HEK293T (cell line): Measurements from ENCODE around the gene SUGT1.
"Not testable (repeated sequence)": the region's sequence is repeated elsewhere in the genome, so short reads cannot be mapped to it uniquely, and the experiment has no call there.

Source experiments
- CTCF ChIA-PET: fragments of 350-600 bp; formaldehyde crosslinking; extraction: SDS; loops from one replicate; lab custom pipeline; 2021; ENCODE audit warnings: antibody characterized with exemption, inconsistent platforms; lab: Yijun Ruan, JAX
- POLR2A ChIA-PET: fragments of 350-600 bp; formaldehyde crosslinking; extraction: SDS; loops from one replicate; lab custom pipeline; 2020; ENCODE audit warnings: antibody characterized with exemption, inconsistent platforms; lab: Yijun Ruan, JAX
- DNase-seq: peaks from one replicate; pipeline ENCODE4 v3.0.0; 2012; ENCODE audit warnings: mixed read lengths; ENCODE audit errors: extremely low spot score
- ARNT ChIP-seq: fragments of 450-650 bp; IDR thresholded peaks from 2 replicates; pipeline ENCODE4 v1.6.1; 2017; ENCODE audit warnings: mild to moderate bottlenecking
- BHLHE40 ChIP-seq: fragments of 450-650 bp; IDR thresholded peaks from 2 replicates; pipeline ENCODE4 v1.6.1; 2016; ENCODE audit warnings: mild to moderate bottlenecking, moderate library complexity, borderline replicate concordance
- CTBP1 ChIP-seq: fragments of 450-650 bp; IDR thresholded peaks from 2 replicates; pipeline ENCODE4 v1.6.1; 2016; ENCODE audit warnings: borderline replicate concordance
- ELF4 ChIP-seq: fragments of 450-650 bp; IDR thresholded peaks from 2 replicates; pipeline ENCODE4 v1.6.1; 2017; ENCODE audit warnings: antibody characterized with exemption
- FOXA1 ChIP-seq: fragments of 450-650 bp; IDR thresholded peaks from 2 replicates; pipeline ENCODE4 v1.6.1; 2016; ENCODE audit warnings: mild to moderate bottlenecking
- FOXK2 ChIP-seq: fragments of 450-650 bp; IDR thresholded peaks from 2 replicates; pipeline ENCODE4 v1.6.1; 2016; ENCODE audit warnings: mild to moderate bottlenecking
- FOXM1 ChIP-seq: fragments of 450-650 bp; IDR thresholded peaks from 2 replicates; pipeline ENCODE4 v1.6.1; 2017; ENCODE audit warnings: mild to moderate bottlenecking, borderline replicate concordance
- HDGF ChIP-seq: fragments of 450-650 bp; IDR thresholded peaks from 2 replicates; pipeline ENCODE4 v1.6.1; 2017; ENCODE audit warnings: antibody characterized with exemption, borderline replicate concordance
- L3MBTL2 ChIP-seq: fragments of 450-650 bp; conservative IDR thresholded peaks from 2 replicates; pipeline ENCODE4 v1.6.1; 2016; ENCODE audit warnings: mild to moderate bottlenecking
- LEF1 ChIP-seq: fragments of 450-650 bp; IDR thresholded peaks from 2 replicates; pipeline ENCODE4 v1.6.1; 2017; ENCODE audit warnings: mild to moderate bottlenecking, borderline replicate concordance
- NFRKB ChIP-seq: fragments of 450-650 bp; IDR thresholded peaks from 2 replicates; pipeline ENCODE4 v1.6.1; 2016; ENCODE audit warnings: mild to moderate bottlenecking, moderate library complexity
- PKNOX1 ChIP-seq: fragments of 450-650 bp; IDR thresholded peaks from 2 replicates; pipeline ENCODE4 v1.6.1; 2016
- SP1 ChIP-seq: fragments of 450-650 bp; IDR thresholded peaks from 2 replicates; pipeline ENCODE4 v1.6.1; 2017
- SUZ12 ChIP-seq: fragments of 450-650 bp; IDR thresholded peaks from 2 replicates; pipeline ENCODE4 v1.6.1; 2016; ENCODE audit warnings: mild to moderate bottlenecking
- TARDBP ChIP-seq: fragments of 450-650 bp; IDR thresholded peaks from 2 replicates; pipeline ENCODE4 v1.6.1; 2016
- ZNF384 ChIP-seq: fragments of 450-650 bp; IDR thresholded peaks from 2 replicates; pipeline ENCODE4 v1.6.1; 2016

The SUGT1 gene

GRCh38 chr13:52673465-52673864, 20.8 kb downstream of the SUGT1 start:
- DNase-seq = no peak
- TF ChIP-seq LEF1 (no peak), SUZ12 (no peak), FOXM1 (no peak), FOXA1 (no peak), BHLHE40 (no peak), L3MBTL2 (no peak)
- ChIA-PET CTCF (no interaction called here), POLR2A (no interaction called here)

- POLR2A ChIA-PET = no interaction called here
- no peak for TF ChIP-seq LEF1
- CTCF ChIA-PET = no interaction called here
- no peak for DNase-seq
Measured at GRCh38 chr13:52677823-52678222, 25.2 kb downstream of the SUGT1 start.

- DNase-seq, CTCF ChIA-PET, POLR2A ChIA-PET: not testable (repeated sequence)
Measured at GRCh38 chr13:52685806-52686205, 33.2 kb downstream of the SUGT1 start.

GRCh38 chr13:52686376-52686775, 33.7 kb downstream of the SUGT1 start:
- no peak for DNase-seq
- no peak for TF ChIP-seq BHLHE40
- TF ChIP-seq NFRKB = no peak
- no peak for TF ChIP-seq ELF4
- TF ChIP-seq SP1 = no peak
- no peak for TF ChIP-seq ARNT
- TF ChIP-seq LEF1 = no peak
- TF ChIP-seq HDGF = no peak
- TF ChIP-seq ZNF384 = no peak
- TF ChIP-seq PKNOX1 = no peak
- TF ChIP-seq FOXK2 = no peak
- no peak for TF ChIP-seq SUZ12
- TF ChIP-seq FOXA1 = no peak
- TF ChIP-seq CTBP1 = no peak
- TF ChIP-seq FOXM1 = no peak
- TF ChIP-seq TARDBP = no peak
- TF ChIP-seq L3MBTL2 = no peak
- CTCF ChIA-PET = no interaction called here
- POLR2A ChIA-PET = no interaction called here

GRCh38 chr13:52695856-52696255, 43.2 kb downstream of the SUGT1 start:
- CTCF ChIA-PET = no interaction called here
- no peak for DNase-seq
- TF ChIP-seq ARNT (no peak), ELF4 (no peak)
- POLR2A ChIA-PET = no interaction called here

GRCh38 chr13:52696566-52696965, 43.9 kb downstream of the SUGT1 start:
- no peak for TF ChIP-seq FOXA1
- DNase-seq = no peak
- POLR2A ChIA-PET = no interaction called here
- CTCF ChIA-PET = no interaction called here

- no peak for TF ChIP-seq BHLHE40
- no peak for TF ChIP-seq FOXM1
- TF ChIP-seq ARNT = no peak
- TF ChIP-seq NFRKB = no peak
- no peak for TF ChIP-seq TARDBP
- TF ChIP-seq FOXK2 = no peak
- TF ChIP-seq HDGF = no peak
- no peak for TF ChIP-seq SUZ12
- no peak for TF ChIP-seq LEF1
- TF ChIP-seq SP1 = no peak
- TF ChIP-seq L3MBTL2 = no peak
- TF ChIP-seq CTBP1 = no peak
- TF ChIP-seq ELF4 = no peak
- TF ChIP-seq ZNF384 = no peak
- no peak for TF ChIP-seq FOXA1
- TF ChIP-seq PKNOX1 = no peak
- no peak for DNase-seq
- ChIA-PET POLR2A (no interaction called here), CTCF (no interaction called here)
Measured at GRCh38 chr13:52701728-52702465, 49.3 kb downstream of the SUGT1 start.

GRCh38 chr13:52703482-52703881, 50.8 kb downstream of the SUGT1 start:
- TF ChIP-seq HDGF (no peak), CTBP1 (no peak), FOXK2 (no peak), ZNF384 (no peak), NFRKB (no peak), ARNT (no peak), FOXM1 (no peak), TARDBP (no peak), FOXA1 (no peak), SUZ12 (no peak), L3MBTL2 (no peak), LEF1 (no peak), ELF4 (no peak), BHLHE40 (no peak), SP1 (no peak), PKNOX1 (no peak)
- ChIA-PET CTCF (no interaction called here), POLR2A (no interaction called here)
- no peak for DNase-seq
